ENCODE measurements around the gene ZNF3.

DNA sequence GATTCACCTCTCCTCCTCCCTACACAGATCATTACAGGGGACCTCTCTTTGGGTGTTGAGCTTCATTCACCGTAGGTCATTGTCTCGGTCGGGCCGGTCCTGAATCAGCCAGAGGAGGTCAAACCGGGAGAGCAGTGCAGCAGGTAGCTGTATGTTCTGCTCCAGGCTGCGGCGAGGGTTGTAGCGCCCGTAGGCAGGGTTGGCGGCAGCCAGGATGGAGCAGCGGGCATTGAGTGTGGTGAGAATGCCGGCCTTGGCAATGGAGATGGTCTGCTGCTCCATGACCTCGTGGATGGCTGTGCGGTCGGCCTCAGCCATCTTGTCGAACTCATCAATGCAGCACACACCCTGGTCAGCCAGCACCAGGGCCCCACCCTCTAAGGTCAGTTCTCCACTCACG, 14.2 kb upstream of the ZNF3 start:
- TF ChIP-seq EZH2 (IDR thresholded peaks at IDR 0.05) (no peak), POLR2AphosphoS5 (IDR thresholded peaks at IDR 0.05; ENCODE audit: borderline replicate concordance, low read depth, low read length) (no peak)
